Astrocyte (in vitro differentiated cells and primary cell): Measurements from ENCODE around the gene SETD2. TPM values are rescaled to one million over a fixed set of nuclear protein-coding genes. Genes with fewer than 3 reads are reported as not detected.

Source experiments
- DNase-seq: peaks from one replicate; pipeline ENCODE4 v3.0.0-alpha.2; 2010; ENCODE audit warnings: low read depth
- FAIRE-seq: peaks from 2 replicates; lab custom pipeline; 2011; peaks lifted over from hg19 to GRCh38; lab: Jason Lieb, UNC
- H2AFZ ChIP-seq: 2 replicates; pipeline ENCODE4 v1.6.0; 2012; ENCODE audit warnings: low read depth, low read length, inconsistent platforms
- H3K27ac ChIP-seq: 2 replicates; pipeline ENCODE4 v1.5.1; 2011; ENCODE audit warnings: low read depth, low read length, inconsistent platforms
- H3K27me3 ChIP-seq: 2 replicates; pipeline ENCODE4 v1.6.0; 2011; ENCODE audit warnings: low read length, inconsistent platforms; ENCODE audit not compliant: insufficient read depth
- H3K36me3 ChIP-seq: 2 replicates; pipeline ENCODE4 v1.5.1; 2011; ENCODE audit warnings: low read length, inconsistent platforms; ENCODE audit not compliant: insufficient read depth
- H3K4me1 ChIP-seq: 2 replicates; pipeline ENCODE4 v1.5.1; 2011; ENCODE audit warnings: low read length, inconsistent platforms; ENCODE audit not compliant: insufficient read depth
- H3K4me2 ChIP-seq: 2 replicates; pipeline ENCODE4 v1.6.0; 2012; ENCODE audit warnings: low read length, inconsistent platforms
- H3K4me3 ChIP-seq: 2 replicates; pipeline ENCODE4 v1.5.1; 2011; ENCODE audit warnings: low read depth, mild to moderate bottlenecking, low read length, inconsistent platforms; ENCODE audit not compliant: insufficient read depth
- H3K79me2 ChIP-seq: 2 replicates; pipeline ENCODE4 v1.6.0; 2012; ENCODE audit warnings: mild to moderate bottlenecking, low read length, inconsistent platforms; ENCODE audit not compliant: insufficient read depth
- H3K9ac ChIP-seq: 2 replicates; pipeline ENCODE4 v1.6.0; 2012; ENCODE audit warnings: mild to moderate bottlenecking, low read length, inconsistent platforms
- H3K9me3 ChIP-seq: 2 replicates; pipeline ENCODE4 v1.5.1; 2012; ENCODE audit warnings: low read depth, mild to moderate bottlenecking, low read length, inconsistent platforms; ENCODE audit not compliant: insufficient read depth
- H4K20me1 ChIP-seq: 2 replicates; pipeline ENCODE4 v1.6.0; 2012; ENCODE audit warnings: low read length, inconsistent platforms; ENCODE audit not compliant: insufficient read depth
- H3K27ac Mint-ChIP-seq: one replicate; pipeline ENCODE4 v1.8.0; 2021; ENCODE audit warnings: mild to moderate bottlenecking, mixed read lengths; ENCODE audit not compliant: unreplicated experiment
- H3K27me3 Mint-ChIP-seq: one replicate; pipeline ENCODE4 v1.8.0; 2021; ENCODE audit warnings: low read depth, mixed read lengths; ENCODE audit not compliant: unreplicated experiment
- H3K36me3 Mint-ChIP-seq: one replicate; pipeline ENCODE4 v1.8.0; 2021; ENCODE audit warnings: low read depth, mixed read lengths; ENCODE audit not compliant: unreplicated experiment
- H3K4me1 Mint-ChIP-seq: one replicate; pipeline ENCODE4 v1.8.0; 2021; ENCODE audit warnings: low read depth, mixed read lengths; ENCODE audit not compliant: unreplicated experiment
- H3K4me3 Mint-ChIP-seq: one replicate; pipeline ENCODE4 v1.8.0; 2021; ENCODE audit warnings: mild to moderate bottlenecking, moderate library complexity, mixed read lengths; ENCODE audit not compliant: unreplicated experiment
- H3K9me3 Mint-ChIP-seq: one replicate; pipeline ENCODE4 v1.8.0; 2021; ENCODE audit warnings: mild to moderate bottlenecking, mixed read lengths; ENCODE audit not compliant: unreplicated experiment
- EZH2 ChIP-seq: IDR thresholded peaks from 2 replicates; pipeline ENCODE4 v1.6.1; 2012; ENCODE audit warnings: mild to moderate bottlenecking, low read length, inconsistent platforms; ENCODE audit not compliant: insufficient read depth
- total RNA-seq: library from RNA; stranded (reverse); gene quantifications from 2 replicates; pipeline ENCODE4 v1.2.1, GENCODE V29; 2021
- TF ChIP-seq, protein P1 (sequence below): IDR thresholded peaks from 2 replicates; pipeline ENCODE4 v1.5.1; 2011; ENCODE audit warnings: low read depth, mild to moderate bottlenecking, inconsistent platforms, low read length, moderate library complexity; ENCODE audit not compliant: insufficient read depth

Gene SETD2
- total RNA-seq, 1 donor from 2014 or later, result 46.5 TPM

DNA sequence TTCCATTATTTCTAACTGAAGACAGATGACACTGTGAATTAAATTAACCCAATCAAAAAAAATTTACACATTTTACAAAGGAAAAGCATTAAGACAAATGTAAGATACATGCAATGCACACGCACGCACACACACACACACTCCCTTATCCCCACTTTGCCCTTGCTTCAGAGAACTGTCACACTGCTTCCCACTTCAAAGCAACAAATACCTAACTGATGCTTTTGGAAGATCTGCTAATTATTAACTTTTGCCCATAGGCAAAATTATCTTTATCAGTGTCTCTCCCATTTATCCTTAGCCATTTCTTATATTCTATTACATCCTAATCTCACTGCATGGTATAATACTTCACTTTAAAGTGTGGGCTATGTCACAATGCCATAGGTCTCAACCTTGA lies 60.3 kb downstream of the SETD2 start:
- Histone ChIP-seq H3K79me2 (peaks cover 28% of the 10 kb centered on the region), H3K27me3 (no peaks in the 10 kb centered on the region), H3K9ac (no peak overlapping the region), H4K20me1 (no peaks in the 10 kb centered on the region), H3K4me1 (peaks cover 3% of the 10 kb centered on the region), H3K4me2 (no peak overlapping the region), H2AFZ (no peak overlapping the region), H3K9me3 (no peaks in the 10 kb centered on the region), H3K4me3 (no peak overlapping the region), H3K27ac (no peak overlapping the region), H3K36me3 (peaks cover 25% of the 10 kb centered on the region)
- Mint-ChIP-seq H3K4me3 (no peak overlapping the region), H3K4me1 (peaks cover 8% of the 10 kb centered on the region), H3K27me3 (no peaks in the 10 kb centered on the region), H3K27ac (no peak overlapping the region), H3K9me3 (no peaks in the 10 kb centered on the region), H3K36me3 (peaks cover 17% of the 10 kb centered on the region)
- FAIRE-seq, result no peak
- no peak for DNase-seq
- TF ChIP-seq, protein P1, sequence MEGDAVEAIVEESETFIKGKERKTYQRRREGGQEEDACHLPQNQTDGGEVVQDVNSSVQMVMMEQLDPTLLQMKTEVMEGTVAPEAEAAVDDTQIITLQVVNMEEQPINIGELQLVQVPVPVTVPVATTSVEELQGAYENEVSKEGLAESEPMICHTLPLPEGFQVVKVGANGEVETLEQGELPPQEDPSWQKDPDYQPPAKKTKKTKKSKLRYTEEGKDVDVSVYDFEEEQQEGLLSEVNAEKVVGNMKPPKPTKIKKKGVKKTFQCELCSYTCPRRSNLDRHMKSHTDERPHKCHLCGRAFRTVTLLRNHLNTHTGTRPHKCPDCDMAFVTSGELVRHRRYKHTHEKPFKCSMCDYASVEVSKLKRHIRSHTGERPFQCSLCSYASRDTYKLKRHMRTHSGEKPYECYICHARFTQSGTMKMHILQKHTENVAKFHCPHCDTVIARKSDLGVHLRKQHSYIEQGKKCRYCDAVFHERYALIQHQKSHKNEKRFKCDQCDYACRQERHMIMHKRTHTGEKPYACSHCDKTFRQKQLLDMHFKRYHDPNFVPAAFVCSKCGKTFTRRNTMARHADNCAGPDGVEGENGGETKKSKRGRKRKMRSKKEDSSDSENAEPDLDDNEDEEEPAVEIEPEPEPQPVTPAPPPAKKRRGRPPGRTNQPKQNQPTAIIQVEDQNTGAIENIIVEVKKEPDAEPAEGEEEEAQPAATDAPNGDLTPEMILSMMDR, result no peak
- TF ChIP-seq EZH2, result no peak

DNA sequence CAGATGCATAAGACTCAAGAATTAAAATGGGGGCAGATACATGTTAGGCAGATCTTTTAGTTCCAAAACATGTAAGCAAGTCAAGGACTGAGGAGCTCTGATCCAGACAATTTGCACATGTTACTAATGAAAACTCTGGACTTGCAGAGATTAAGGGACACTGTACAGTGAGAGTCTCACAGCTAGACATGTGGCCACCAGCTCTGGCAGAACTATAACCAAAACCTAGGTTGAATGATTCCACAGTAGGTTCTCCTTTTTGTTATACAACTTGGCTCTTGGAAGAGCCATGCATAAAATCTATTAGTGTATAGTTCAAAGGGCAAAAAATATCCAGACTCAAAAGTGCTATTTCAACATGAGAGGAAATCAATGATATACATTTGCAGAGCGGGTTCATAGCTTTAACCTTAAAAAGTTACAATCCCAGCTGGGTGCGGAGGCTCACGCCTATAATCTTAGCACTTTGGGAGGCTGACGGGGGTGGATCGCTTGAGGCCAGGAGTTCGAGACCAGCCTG lies 61.8 kb downstream of the SETD2 start:
- no peak overlapping the region for H3K27ac Mint-ChIP-seq
- no peak overlapping the region for H3K4me2 ChIP-seq
- DNase-seq, result no peak
- no peak overlapping the region for H2AFZ ChIP-seq
- no peak overlapping the region for H3K4me3 Mint-ChIP-seq
- no peaks in the 10 kb centered on the region for H4K20me1 ChIP-seq
- H3K79me2 ChIP-seq, result peaks cover 22% of the 10 kb centered on the region
- FAIRE-seq, result no peak
- no peak overlapping the region for H3K27ac ChIP-seq
- no peak overlapping the region for H3K9ac ChIP-seq
- peaks cover 18% of the 10 kb centered on the region for H3K36me3 Mint-ChIP-seq
- no peaks in the 10 kb centered on the region for H3K9me3 Mint-ChIP-seq
- H3K4me3 ChIP-seq, result no peak overlapping the region
- H3K4me1 ChIP-seq, result peaks cover 10% of the 10 kb centered on the region
- H3K27me3 ChIP-seq, result no peaks in the 10 kb centered on the region
- H3K27me3 Mint-ChIP-seq, result no peaks in the 10 kb centered on the region
- H3K36me3 ChIP-seq, result peaks cover 25% of the 10 kb centered on the region
- no peaks in the 10 kb centered on the region for H3K9me3 ChIP-seq
- H3K4me1 Mint-ChIP-seq, result peaks cover 12% of the 10 kb centered on the region
- no peak for TF ChIP-seq EZH2
- TF ChIP-seq, protein P1, result no peak

DNA sequence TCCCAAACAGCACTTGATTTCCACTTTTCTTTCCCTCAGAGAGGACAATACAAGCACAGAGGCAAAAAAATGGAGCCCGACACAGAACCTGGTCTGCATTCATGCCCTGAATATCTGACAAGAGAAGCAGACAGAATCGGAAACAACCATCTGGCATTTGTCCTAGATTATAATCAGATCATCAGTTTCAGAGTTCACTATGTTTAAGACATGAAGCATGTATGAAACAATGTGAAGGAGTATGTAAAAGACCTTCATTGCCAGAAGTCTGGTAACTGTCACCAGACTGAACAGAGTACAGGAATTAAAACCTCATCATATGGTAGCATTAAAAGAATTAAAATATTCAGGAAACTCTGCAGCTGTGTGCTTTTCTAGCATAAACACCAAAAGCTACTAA lies 65.0 kb downstream of the SETD2 start:
- Histone ChIP-seq H3K4me1 (peaks cover 21% of the 10 kb centered on the region), H3K79me2 (peaks cover 22% of the 10 kb centered on the region), H3K36me3 (peaks cover 28% of the 10 kb centered on the region), H4K20me1 (no peaks in the 10 kb centered on the region), H2AFZ (no peak overlapping the region), H3K27me3 (no peaks in the 10 kb centered on the region), H3K9me3 (no peaks in the 10 kb centered on the region), H3K4me2 (no peak overlapping the region), H3K4me3 (no peak overlapping the region), H3K27ac (no peak overlapping the region), H3K9ac (no peak overlapping the region)
- Mint-ChIP-seq H3K27ac (no peak overlapping the region), H3K9me3 (no peaks in the 10 kb centered on the region), H3K36me3 (peaks cover 9% of the 10 kb centered on the region), H3K4me3 (no peak overlapping the region), H3K27me3 (no peaks in the 10 kb centered on the region), H3K4me1 (peaks cover 29% of the 10 kb centered on the region)
- no peak for FAIRE-seq
- TF ChIP-seq, protein P1, result no peak
- TF ChIP-seq EZH2, result no peak
- peak; percentile 14 for DNase-seq
